H9 (cell line): ENCODE results near the gene MAL. TPM values are rescaled to one million over a fixed set of nuclear protein-coding genes. Genes with fewer than 3 reads are reported as not detected.
A peak's percentile ranks its signal among the peaks of the same experiment; 100 is the strongest.

Experiments
- DNase-seq: peaks from one replicate; pipeline ENCODE4 v3.0.0-alpha.2; 2017
- H2AFZ ChIP-seq: one replicate; pipeline ENCODE4 v1.6.1; 2013; ENCODE audit warnings: mild to moderate bottlenecking, low read length, control low read depth, moderate library complexity
- H2AK5ac ChIP-seq: 2 replicates; pipeline ENCODE4 v1.6.1; 2013; ENCODE audit warnings: low read length, control low read depth, mixed read lengths; ENCODE audit not compliant: insufficient read length
- H2BK120ac ChIP-seq: one replicate; pipeline ENCODE4 v1.6.1; 2013; ENCODE audit warnings: low read depth, mild to moderate bottlenecking, low read length, control low read depth, inconsistent platforms; ENCODE audit not compliant: poor library complexity, severe bottlenecking
- H2BK12ac ChIP-seq: 2 replicates; pipeline ENCODE4 v1.6.1; 2013; ENCODE audit warnings: low read length, control low read depth, mixed read lengths, low read depth; ENCODE audit not compliant: insufficient read length
- H2BK15ac ChIP-seq: 2 replicates; pipeline ENCODE4 v1.6.1; 2013; ENCODE audit warnings: low read depth, low read length, control low read depth
- H2BK20ac ChIP-seq: one replicate; pipeline ENCODE4 v1.6.1; 2013; ENCODE audit warnings: low read depth, mild to moderate bottlenecking, low read length, control low read depth, inconsistent platforms; ENCODE audit not compliant: poor library complexity, severe bottlenecking
- H2BK5ac ChIP-seq: 2 replicates; pipeline ENCODE4 v1.6.1; 2013; ENCODE audit warnings: low read length, control low read depth, mixed read lengths; ENCODE audit not compliant: insufficient read length
- H3K14ac ChIP-seq: 2 replicates; pipeline ENCODE4 v1.6.1; 2013; ENCODE audit warnings: low read length, control low read depth; ENCODE audit not compliant: insufficient read depth
- H3K18ac ChIP-seq: 2 replicates; pipeline ENCODE4 v1.6.1; 2013; ENCODE audit warnings: low read depth, mild to moderate bottlenecking, mixed read lengths, low read length, control low read depth; ENCODE audit not compliant: insufficient read length
- H3K23ac ChIP-seq: 2 replicates; pipeline ENCODE4 v1.6.1; 2013; ENCODE audit warnings: low read length, control low read depth, mixed read lengths, low read depth; ENCODE audit not compliant: insufficient read length
- H3K23me2 ChIP-seq: 2 replicates; pipeline ENCODE4 v1.6.1; 2013; ENCODE audit warnings: low read depth, mild to moderate bottlenecking, mixed read lengths, low read length, control low read depth; ENCODE audit not compliant: insufficient read length, poor library complexity, severe bottlenecking
- H3K27ac ChIP-seq: 2 replicates; pipeline ENCODE4 v1.5.1; 2013; ENCODE audit warnings: low read length, control low read depth, mixed read lengths, low read depth; ENCODE audit not compliant: insufficient read length
- H3K27me3 ChIP-seq: 2 replicates; pipeline ENCODE4 v1.6.1; 2013; ENCODE audit warnings: low read length, control low read depth, inconsistent platforms; ENCODE audit not compliant: insufficient read depth
- H3K4ac ChIP-seq: 2 replicates; pipeline ENCODE4 v1.6.1; 2013; ENCODE audit warnings: low read depth, mild to moderate bottlenecking, control low read depth, inconsistent platforms, low read length, moderate library complexity
- H3K4me1 ChIP-seq: 2 replicates; pipeline ENCODE4 v1.6.1; 2013; ENCODE audit warnings: low read length, control low read depth, inconsistent platforms; ENCODE audit not compliant: insufficient read depth
- H3K4me2 ChIP-seq: 2 replicates; pipeline ENCODE4 v1.6.1; 2013; ENCODE audit warnings: low read length, control low read depth, mixed read lengths; ENCODE audit not compliant: insufficient read length, insufficient read depth
- H3K56ac ChIP-seq: 2 replicates; pipeline ENCODE4 v1.6.1; 2013; ENCODE audit warnings: low read depth, mild to moderate bottlenecking, mixed read lengths, low read length, control low read depth; ENCODE audit not compliant: insufficient read length
- H3K79me1 ChIP-seq: 2 replicates; pipeline ENCODE4 v1.6.1; 2013; ENCODE audit warnings: low read depth, mild to moderate bottlenecking, moderate library complexity, low read length, control low read depth, inconsistent platforms; ENCODE audit not compliant: insufficient read depth, poor library complexity, severe bottlenecking
- H3K79me2 ChIP-seq: 2 replicates; pipeline ENCODE4 v1.6.1; 2013; ENCODE audit warnings: low read length, control low read depth, inconsistent platforms; ENCODE audit not compliant: insufficient read depth
- H3K9ac ChIP-seq: 2 replicates; pipeline ENCODE4 v1.6.1; 2013; ENCODE audit warnings: low read length, control low read depth, mixed read lengths; ENCODE audit not compliant: insufficient read length; ENCODE audit errors: extremely low read depth
- H3K9me3 ChIP-seq: one replicate; pipeline ENCODE4 v1.6.1; 2013; ENCODE audit warnings: low read depth, low read length, inconsistent platforms; ENCODE audit not compliant: control insufficient read depth
- H3T11ph ChIP-seq: one replicate; pipeline ENCODE4 v1.6.1; 2013; ENCODE audit warnings: mild to moderate bottlenecking, low read length, control low read depth, inconsistent platforms
- H4K20me1 ChIP-seq: one replicate; pipeline ENCODE4 v1.6.1; 2013; ENCODE audit not compliant: control insufficient read depth, insufficient read length, insufficient read depth
- H4K5ac ChIP-seq: 2 replicates; pipeline ENCODE4 v1.6.1; 2013; ENCODE audit warnings: low read depth, mild to moderate bottlenecking, mixed read lengths, low read length, control low read depth; ENCODE audit not compliant: insufficient read length
- H4K8ac ChIP-seq: replicated peaks from 2 replicates; pipeline ENCODE4 v1.6.1; 2013; ENCODE audit warnings: low read length, control low read depth, mixed read lengths, low read depth; ENCODE audit not compliant: insufficient read length
- H4K91ac ChIP-seq: 2 replicates; pipeline ENCODE4 v1.6.1; 2013; ENCODE audit warnings: low read depth, mild to moderate bottlenecking, moderate library complexity, mixed read lengths, low read length, control low read depth; ENCODE audit not compliant: insufficient read length
- H3K27ac Mint-ChIP-seq, 3 experiments: 2 replicates in 2 of 3; 3 replicates in 1 of 3; pipeline ENCODE4 v1.8.0; 2020 to 2021; ENCODE audit warnings: mixed read lengths in 3 of 3, mild to moderate bottlenecking in 1 of 3, moderate library complexity in 1 of 3
- H3K27me3 Mint-ChIP-seq: 2 replicates; pipeline ENCODE4 v1.8.0; 2021; ENCODE audit warnings: low read depth, mild to moderate bottlenecking, moderate library complexity, mixed read lengths
- H3K36me3 Mint-ChIP-seq, 3 experiments: 2 replicates in 2 of 3; 3 replicates in 1 of 3; pipeline ENCODE4 v1.8.0; 2020 to 2021; ENCODE audit warnings: low read depth in 3 of 3, mixed read lengths in 3 of 3; ENCODE audit not compliant: insufficient read depth in 1 of 3
- H3K4me1 Mint-ChIP-seq, 2 experiments: 2 replicates each; pipeline ENCODE4 v1.8.0; 2020; ENCODE audit warnings: mixed read lengths in 2 of 2
- H3K4me3 Mint-ChIP-seq, 2 experiments: 2 replicates in 1 of 2; 3 replicates in 1 of 2; pipeline ENCODE4 v1.8.0; 2020 to 2021; ENCODE audit warnings: mild to moderate bottlenecking in 2 of 2, mixed read lengths in 2 of 2, moderate library complexity in 1 of 2
- H3K9me3 Mint-ChIP-seq, 2 experiments: 2 replicates in 1 of 2; 3 replicates in 1 of 2; pipeline ENCODE4 v1.8.0; 2020; ENCODE audit warnings: mild to moderate bottlenecking in 2 of 2, mixed read lengths in 2 of 2, moderate library complexity in 1 of 2
- WGBS: extraction: QIAGEN DNeasy Blood & Tissue Kit; methylation state at CpG from one replicate; pipeline ENCODE4 v1.1.7; 2013; ENCODE audit warnings: missing lambda C conversion rate, low lambda C conversion rate, mixed read lengths; ENCODE audit not compliant: insufficient read length; ENCODE audit errors: extremely low coverage; 5-methylcytosine and 5-hydroxymethylcytosine counted together
- total RNA-seq: library from RNA; stranded (reverse); gene quantifications from 2 replicates; pipeline ENCODE4 v1.2.1, GENCODE V29; 2021
- TF ChIP-seq, protein P1 (sequence below): fragments of 200-600 bp; sonication (generic); conservative IDR thresholded peaks from 3 replicates; pipeline ENCODE4 v1.8.0; 2021; ENCODE audit warnings: antibody characterized with exemption, mild to moderate bottlenecking

The MAL gene
- total RNA-seq, 1 experiment from 2014 or later: not detected

DNA sequence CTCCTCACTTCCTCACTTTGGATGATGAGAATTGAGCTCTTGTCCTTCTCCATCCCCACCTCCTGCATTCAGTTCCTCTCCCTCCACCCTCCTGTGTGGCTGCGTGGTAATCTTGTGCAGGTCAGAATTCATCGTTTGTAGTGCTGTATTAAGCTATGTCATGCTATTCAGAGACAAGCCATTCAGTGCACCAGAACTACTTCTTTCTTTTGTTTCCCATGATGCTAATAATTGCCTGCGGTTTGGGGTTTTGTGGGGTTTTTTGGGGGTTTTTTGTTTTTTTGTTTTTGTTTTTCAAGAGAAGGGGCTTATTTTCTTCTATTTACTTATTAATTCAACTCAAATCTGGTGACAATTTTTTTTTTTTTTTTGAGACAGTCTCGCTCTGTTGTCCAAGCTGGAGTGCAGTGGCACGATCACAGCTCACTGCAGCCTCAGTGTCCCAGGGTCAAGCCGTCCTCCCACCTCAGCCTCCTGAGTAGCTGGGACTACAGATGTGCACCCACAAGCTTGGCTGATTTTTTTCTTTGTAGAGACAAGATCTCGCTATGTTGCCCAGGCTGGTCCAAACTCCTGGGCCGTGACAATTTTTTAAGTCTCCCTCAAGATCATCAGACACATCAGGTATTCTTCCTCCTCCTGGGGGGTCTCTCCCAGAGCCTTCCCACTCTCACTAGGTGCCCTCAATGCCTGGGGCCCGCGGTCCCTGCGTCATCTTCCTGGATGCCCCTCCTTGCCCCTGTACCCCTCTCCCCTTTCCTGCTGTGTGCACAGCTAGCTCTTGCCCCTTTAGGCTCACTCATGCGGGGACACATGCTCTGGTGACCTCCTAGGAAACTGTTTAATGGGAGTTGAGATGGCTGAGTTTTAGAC lies 37.8 kb downstream of the MAL start:
- Histone ChIP-seq H3K79me2 (no peaks in the 10 kb centered on the region), H3K9me3 (no peaks in the 10 kb centered on the region), H3K4me2 (peak overlapping the region; percentile 39), H3K23me2 (no peaks in the 10 kb centered on the region), H2BK12ac (no peak overlapping the region), H4K20me1 (no peaks in the 10 kb centered on the region), H4K8ac (no peak overlapping the region), H4K5ac (no peak overlapping the region), H3K4ac (no peak overlapping the region), H2BK20ac (no peak overlapping the region), H3K4me1 (no peaks in the 10 kb centered on the region; the same call in 1 of the 2 replicates), H3K56ac (no peak overlapping the region), H2BK120ac (no peak overlapping the region), H3K18ac (no peak overlapping the region), H2BK5ac (no peak overlapping the region), H2AK5ac (no peak overlapping the region), H3K9ac (no peak overlapping the region), H3K79me1 (no peaks in the 10 kb centered on the region), H3T11ph (no peak overlapping the region), H2AFZ (peak overlapping the region; percentile 91), H4K91ac (no peak overlapping the region), H3K23ac (no peak overlapping the region), H2BK15ac (no peak overlapping the region), H3K27ac (no peak overlapping the region), H3K27me3 (no peaks in the 10 kb centered on the region), H3K14ac (no peak overlapping the region)
- TF ChIP-seq, protein P1, sequence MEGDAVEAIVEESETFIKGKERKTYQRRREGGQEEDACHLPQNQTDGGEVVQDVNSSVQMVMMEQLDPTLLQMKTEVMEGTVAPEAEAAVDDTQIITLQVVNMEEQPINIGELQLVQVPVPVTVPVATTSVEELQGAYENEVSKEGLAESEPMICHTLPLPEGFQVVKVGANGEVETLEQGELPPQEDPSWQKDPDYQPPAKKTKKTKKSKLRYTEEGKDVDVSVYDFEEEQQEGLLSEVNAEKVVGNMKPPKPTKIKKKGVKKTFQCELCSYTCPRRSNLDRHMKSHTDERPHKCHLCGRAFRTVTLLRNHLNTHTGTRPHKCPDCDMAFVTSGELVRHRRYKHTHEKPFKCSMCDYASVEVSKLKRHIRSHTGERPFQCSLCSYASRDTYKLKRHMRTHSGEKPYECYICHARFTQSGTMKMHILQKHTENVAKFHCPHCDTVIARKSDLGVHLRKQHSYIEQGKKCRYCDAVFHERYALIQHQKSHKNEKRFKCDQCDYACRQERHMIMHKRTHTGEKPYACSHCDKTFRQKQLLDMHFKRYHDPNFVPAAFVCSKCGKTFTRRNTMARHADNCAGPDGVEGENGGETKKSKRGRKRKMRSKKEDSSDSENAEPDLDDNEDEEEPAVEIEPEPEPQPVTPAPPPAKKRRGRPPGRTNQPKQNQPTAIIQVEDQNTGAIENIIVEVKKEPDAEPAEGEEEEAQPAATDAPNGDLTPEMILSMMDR: no peak
- no peak for DNase-seq
- no peaks in the 10 kb centered on the region for H3K9me3 Mint-ChIP-seq
- peak overlapping the region in 1 of 2 experiments; percentile 1; a peak in 1 of 5 replicates for H3K4me3 Mint-ChIP-seq
- WGBS: no CpG with 5 or more reads among the region's 12 CpGs
- 0 out of 7 replicates have a peak overlapping the region, but pooled peaks of 1 of the 3 experiments have one; percentile 24 for H3K27ac Mint-ChIP-seq
- H3K4me1 Mint-ChIP-seq: peaks cover 16 to 22% of the 10 kb centered on the region in 2 experiments
- H3K36me3 Mint-ChIP-seq: no peaks in the 10 kb centered on the region
- peaks cover 10% of the 10 kb centered on the region for H3K27me3 Mint-ChIP-seq
